OCI-LY7 (cell line): ENCODE results near the gene ECM2. TPM values are rescaled to one million over a fixed set of nuclear protein-coding genes. Genes with fewer than 3 reads are reported as not detected.

Experiments
- BruUV-seq: library from RNA; stranded (reverse); fragments of 400-500 nt; replicated peaks from 2 replicates; lab custom pipeline; 2021; lab: Mats Ljungman, UMichigan
- CTCF ChIA-PET: fragments of 300-600 bp; sonication (Branson Sonifier 250); formaldehyde crosslinking; loops from one replicate; lab custom pipeline; 2022; ENCODE audit warnings: antibody characterized with exemption; ENCODE audit not compliant: unreplicated experiment; lab: Charles Lee
- POLR2A ChIA-PET: fragments of 300-600 bp; sonication (Branson Sonifier 250); formaldehyde crosslinking; loops from one replicate; lab custom pipeline; 2022; ENCODE audit warnings: antibody characterized with exemption; lab: Charles Lee
- DNase-seq: peaks from one replicate; pipeline ENCODE4 v3.0.0-alpha.2; 2015; ENCODE audit warnings: low spot score
- H2AFZ ChIP-seq: fragments of 200-600 bp; sonication (generic), shearing (Covaris generic); 2 replicates; pipeline ENCODE4 v1.6.1; 2014; ENCODE audit warnings: mild to moderate bottlenecking, antibody characterized with exemption, low read length, moderate library complexity
- H3K27ac ChIP-seq: fragments of 200-600 bp; sonication (generic); 2 replicates; pipeline ENCODE4 v1.5.1; 2014; ENCODE audit warnings: mixed run types, low read depth, mild to moderate bottlenecking, moderate library complexity, low read length, inconsistent platforms; ENCODE audit not compliant: poor library complexity, severe bottlenecking
- H3K36me3 ChIP-seq: fragments of 200-600 bp; sonication (generic); 2 replicates; pipeline ENCODE4 v1.6.1; 2014; ENCODE audit warnings: mild to moderate bottlenecking, antibody characterized with exemption, low read length, moderate library complexity, mixed read lengths; ENCODE audit not compliant: insufficient read depth
- H3K4me1 ChIP-seq: fragments of 200-600 bp; sonication (generic); 2 replicates; pipeline ENCODE4 v1.5.1; 2014; ENCODE audit warnings: mild to moderate bottlenecking, low read length; ENCODE audit not compliant: insufficient read depth, poor library complexity, severe bottlenecking
- H3K4me2 ChIP-seq: fragments of 200-600 bp; sonication (generic); 2 replicates; pipeline ENCODE4 v1.6.1; 2014; ENCODE audit warnings: mild to moderate bottlenecking, low read length
- H3K4me3 ChIP-seq: fragments of 200-600 bp; sonication (generic); 2 replicates; pipeline ENCODE4 v1.5.1; 2014; ENCODE audit warnings: mild to moderate bottlenecking, low read depth, low read length; ENCODE audit not compliant: poor library complexity, severe bottlenecking
- H3K79me2 ChIP-seq: fragments of 200-600 bp; sonication (generic); 2 replicates; pipeline ENCODE4 v1.6.1; 2016; ENCODE audit warnings: low read depth, mild to moderate bottlenecking, low read length, moderate library complexity, mixed read lengths; ENCODE audit not compliant: insufficient read depth
- H3K9me2 ChIP-seq: fragments of 200-600 bp; sonication (generic); 2 replicates; pipeline ENCODE4 v1.6.1; 2016; ENCODE audit warnings: mild to moderate bottlenecking, low read length, mixed read lengths; ENCODE audit not compliant: insufficient read depth
- H3K9me3 ChIP-seq: fragments of 200-600 bp; sonication (generic); 2 replicates; pipeline ENCODE4 v1.6.1; 2014; ENCODE audit warnings: mild to moderate bottlenecking, mixed run types, low read length, mixed read lengths
- H4K20me1 ChIP-seq: fragments of 200-600 bp; sonication (generic); 2 replicates; pipeline ENCODE4 v1.6.1; 2014; ENCODE audit warnings: mild to moderate bottlenecking, antibody characterized with exemption, low read length, moderate library complexity, mixed read lengths; ENCODE audit not compliant: insufficient read depth
- EZH2phosphoT487 ChIP-seq: fragments of 200-600 bp; sonication (generic); IDR thresholded peaks from 2 replicates; pipeline ENCODE4 v1.6.1; 2018; ENCODE audit warnings: low read depth, borderline replicate concordance, mild to moderate bottlenecking, mixed run types, antibody characterized with exemption, low read length, moderate library complexity, mixed read lengths
- intact Hi-C: fragments of 100-400 bp; cut with micrococcal nuclease; formaldehyde crosslinking; loops from one replicate; pipeline ENCODE4 v1.10.0; 2022; ENCODE audit not compliant: unreplicated experiment
- total RNA-seq, 2 experiments: library from RNA; depleted of rRNA in 1 of 2; stranded (reverse); fragments of >200 nt in 1 of 2; shearing (Covaris generic) in 1 of 2; gene quantifications; 2 replicates each; pipeline ENCODE4 v1.2.3, GENCODE V29; 2014 to 2022
- TF ChIP-seq, protein P1 (sequence below): fragments of 200-600 bp; sonication (generic); conservative IDR thresholded peaks from 2 replicates; pipeline ENCODE4 v1.5.1; 2014; ENCODE audit warnings: mild to moderate bottlenecking, antibody characterized with exemption, low read length, moderate library complexity, mixed read lengths

The ECM2 gene
- total RNA-seq, 2 experiments from 2014 or later = not detected

DNA sequence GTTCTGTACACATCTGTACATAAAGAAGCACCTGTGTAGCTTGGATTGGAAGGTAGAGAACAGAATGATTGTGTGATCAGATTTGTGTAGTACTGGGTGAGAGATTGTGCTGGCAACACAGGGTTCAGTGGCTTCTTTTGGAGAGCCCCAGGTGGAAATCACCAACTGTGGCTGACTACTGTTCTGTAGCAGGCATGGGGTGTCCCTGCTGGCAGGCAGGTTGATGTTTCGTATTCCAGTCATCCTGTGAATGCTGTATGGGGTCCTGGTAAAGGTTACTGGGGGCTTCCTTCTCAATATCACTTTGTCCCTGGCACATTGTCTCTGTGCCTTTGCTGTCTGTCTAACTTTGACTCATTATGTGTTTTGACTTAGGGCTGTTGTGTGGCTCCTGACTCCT is 58.8 kb downstream of the ECM2 start:
- H2AFZ ChIP-seq = no peak overlapping the region
- no peak overlapping the region for H3K4me3 ChIP-seq
- no peaks in the 10 kb centered on the region for H4K20me1 ChIP-seq
- CTCF ChIA-PET = no interaction called here
- no peaks in the 10 kb centered on the region for H3K9me3 ChIP-seq
- no peak overlapping the region for H3K27ac ChIP-seq
- H3K79me2 ChIP-seq = no peaks in the 10 kb centered on the region
- POLR2A ChIA-PET = interaction anchor here (0.8 kb wide), 1 partner anchor 100 kb away, joined by 3 read pairs; no protein-coding TSS in a partner anchor
- H3K4me1 ChIP-seq = no peaks in the 10 kb centered on the region
- intact Hi-C loops = no loop called here
- H3K9me2 ChIP-seq = no peaks in the 10 kb centered on the region
- H3K4me2 ChIP-seq = no peak overlapping the region
- DNase-seq = no peak
- no TSS peak for BruUV-seq
- TF ChIP-seq, protein P1, sequence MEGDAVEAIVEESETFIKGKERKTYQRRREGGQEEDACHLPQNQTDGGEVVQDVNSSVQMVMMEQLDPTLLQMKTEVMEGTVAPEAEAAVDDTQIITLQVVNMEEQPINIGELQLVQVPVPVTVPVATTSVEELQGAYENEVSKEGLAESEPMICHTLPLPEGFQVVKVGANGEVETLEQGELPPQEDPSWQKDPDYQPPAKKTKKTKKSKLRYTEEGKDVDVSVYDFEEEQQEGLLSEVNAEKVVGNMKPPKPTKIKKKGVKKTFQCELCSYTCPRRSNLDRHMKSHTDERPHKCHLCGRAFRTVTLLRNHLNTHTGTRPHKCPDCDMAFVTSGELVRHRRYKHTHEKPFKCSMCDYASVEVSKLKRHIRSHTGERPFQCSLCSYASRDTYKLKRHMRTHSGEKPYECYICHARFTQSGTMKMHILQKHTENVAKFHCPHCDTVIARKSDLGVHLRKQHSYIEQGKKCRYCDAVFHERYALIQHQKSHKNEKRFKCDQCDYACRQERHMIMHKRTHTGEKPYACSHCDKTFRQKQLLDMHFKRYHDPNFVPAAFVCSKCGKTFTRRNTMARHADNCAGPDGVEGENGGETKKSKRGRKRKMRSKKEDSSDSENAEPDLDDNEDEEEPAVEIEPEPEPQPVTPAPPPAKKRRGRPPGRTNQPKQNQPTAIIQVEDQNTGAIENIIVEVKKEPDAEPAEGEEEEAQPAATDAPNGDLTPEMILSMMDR = no peak
- TF ChIP-seq EZH2phosphoT487 = no peak
- H3K36me3 ChIP-seq = no peaks in the 10 kb centered on the region

DNA sequence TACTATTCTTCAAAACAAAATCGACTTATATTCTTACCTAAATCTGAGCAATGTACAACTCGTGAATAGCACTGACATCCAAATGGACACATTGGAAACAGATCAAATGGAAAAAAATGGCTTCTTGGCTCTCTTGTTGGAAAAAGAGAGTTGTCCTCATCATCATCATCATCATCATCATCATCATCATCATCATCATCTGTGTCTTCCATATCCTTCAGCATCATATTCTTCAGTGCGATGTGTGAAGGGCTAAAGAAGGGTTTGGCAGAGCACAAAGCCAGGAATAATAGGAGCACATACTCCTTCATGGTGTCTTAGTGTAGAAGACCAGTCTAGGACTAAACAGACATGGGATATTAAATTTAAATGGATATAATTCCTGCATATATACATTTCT is 61.2 kb downstream of the ECM2 start:
- CTCF ChIA-PET = no interaction called here

DNA sequence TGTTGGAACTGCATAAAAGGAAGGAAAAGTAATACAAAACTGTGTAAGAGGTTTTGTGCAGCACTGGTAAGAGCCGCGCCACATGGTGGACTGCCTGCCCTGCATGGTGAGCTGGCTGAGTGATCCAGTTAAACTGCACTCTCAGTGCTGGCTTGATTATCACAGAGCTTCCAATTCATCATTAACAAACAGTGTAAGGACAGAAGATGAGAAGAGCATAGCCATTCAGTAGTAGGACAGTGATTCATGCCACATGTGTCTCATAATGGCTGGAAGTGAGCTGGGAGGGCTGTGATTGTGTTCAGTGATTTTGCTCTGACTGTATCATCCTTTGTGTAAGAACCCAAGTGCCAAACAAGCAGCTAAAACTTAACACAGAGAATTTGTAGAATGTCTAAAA is 67.6 kb downstream of the ECM2 start:
- no peak for DNase-seq
- TF ChIP-seq EZH2phosphoT487 = no peak
- TF ChIP-seq, protein P1 = no peak
- Histone ChIP-seq H3K4me2 (no peak overlapping the region), H3K27ac (no peak overlapping the region), H4K20me1 (no peaks in the 10 kb centered on the region), H3K4me3 (no peak overlapping the region), H2AFZ (no peak overlapping the region), H3K79me2 (no peaks in the 10 kb centered on the region), H3K9me2 (no peaks in the 10 kb centered on the region), H3K9me3 (no peaks in the 10 kb centered on the region), H3K4me1 (no peaks in the 10 kb centered on the region), H3K36me3 (no peaks in the 10 kb centered on the region)
- intact Hi-C loops = no loop called here
- no TSS peak for BruUV-seq
- ChIA-PET POLR2A (no interaction called here), CTCF (no interaction called here)

More for the DNA sequence above, 61.2 kb downstream of the ECM2 start:
- no peak for TF ChIP-seq EZH2phosphoT487
- TF ChIP-seq, protein P1 = no peak
- intact Hi-C loops = no loop called here
- no peak overlapping the region for H3K4me2 ChIP-seq
- no peak overlapping the region for H3K4me3 ChIP-seq
- no peak for DNase-seq
- no peaks in the 10 kb centered on the region for H4K20me1 ChIP-seq
- H3K9me3 ChIP-seq = no peaks in the 10 kb centered on the region
- no TSS peak for BruUV-seq
- H3K27ac ChIP-seq = no peak overlapping the region
- H2AFZ ChIP-seq = no peak overlapping the region
- no peaks in the 10 kb centered on the region for H3K36me3 ChIP-seq
- H3K9me2 ChIP-seq = no peaks in the 10 kb centered on the region
- no peaks in the 10 kb centered on the region for H3K79me2 ChIP-seq
- H3K4me1 ChIP-seq = no peaks in the 10 kb centered on the region
- POLR2A ChIA-PET = no interaction called here
